ENCODE results near the gene TRIM41. TPM values are rescaled to one million over a fixed set of nuclear protein-coding genes. Genes with fewer than 3 reads are reported as not detected.
"Not testable (repeated sequence)": the region's sequence is repeated elsewhere in the genome, so short reads cannot be mapped to it uniquely, and the experiment has no call there.

The TRIM41 gene
- total and polyA plus RNA-seq, 2 experiments from 2014 or later: 6.2 to 8.7 TPM

- H3F3A ChIP-seq (replicated peaks; ENCODE audit: low read depth); H3K9me2 ChIP-seq (ENCODE audit: insufficient read depth); H3K4me1 Mint-ChIP-seq; H3K4me3 Mint-ChIP-seq; H2AFZ ChIP-seq; H3K27ac ChIP-seq (ENCODE audit: low read depth); H3K36me3 ChIP-seq (ENCODE audit: insufficient read depth); H3K27me3 ChIP-seq (ENCODE audit: insufficient read depth); ATAC-seq; H3K4me1 ChIP-seq (ENCODE audit: insufficient read depth); DNase-seq (ENCODE audit: low spot score); H3K9me3 Mint-ChIP-seq; H3K27ac Mint-ChIP-seq; H3K27me3 Mint-ChIP-seq (ENCODE audit: insufficient read depth, low read depth, poor library complexity): not testable (repeated sequence)
- Histone ChIP-seq H3K79me2 (replicated peaks; ENCODE audit: insufficient read depth) (peaks cover 40% of the 10 kb centered on the region), H3K4me2 (peak overlapping the region; percentile 84; the same call in 1 of the 2 replicates), H3K4me3 (peak overlapping the region; percentile 84), H4K20me1 (replicated peaks; ENCODE audit: insufficient read depth) (peaks cover 10% of the 10 kb centered on the region; the same call in 1 of the 2 replicates)
- H3K36me3 Mint-ChIP-seq (ENCODE audit: low read depth): peaks cover 23% of the 10 kb centered on the region
These were observed 59.3 kb downstream of the TRIM41 start for GRCh38 chr5:181282415-181282814.

GRCh38 chr5:181282874-181283273, 59.8 kb downstream of the TRIM41 start:
- no peak overlapping the region for H3K4me3 Mint-ChIP-seq
- Histone ChIP-seq H3K4me1 (ENCODE audit: insufficient read depth) (0 out of 2 replicates have a peak, but pooled peaks cover 4% of the 10 kb centered on the region), H3K79me2 (replicated peaks; ENCODE audit: insufficient read depth) (peaks cover 43% of the 10 kb centered on the region), H3K36me3 (ENCODE audit: insufficient read depth) (peaks cover 4% of the 10 kb centered on the region; the same call in 1 of the 2 replicates), H3K27me3 (ENCODE audit: insufficient read depth) (no peaks in the 10 kb centered on the region; the same call in 1 of the 2 replicates), H3F3A (replicated peaks; ENCODE audit: low read depth) (no peaks in the 10 kb centered on the region), H2AFZ (no peak overlapping the region), H3K27ac (ENCODE audit: low read depth) (no peak overlapping the region), H3K4me3 (no peak overlapping the region), H4K20me1 (replicated peaks; ENCODE audit: insufficient read depth) (peaks cover 13% of the 10 kb centered on the region; the same call in 1 of the 2 replicates), H3K9me2 (ENCODE audit: insufficient read depth) (no peaks in the 10 kb centered on the region), H3K4me2 (no peak overlapping the region)
- DNase-seq (ENCODE audit: low spot score): no peak
- peaks cover 25% of the 10 kb centered on the region for H3K36me3 Mint-ChIP-seq (ENCODE audit: low read depth)
- TF ChIP-seq POLR2AphosphoS5 (IDR thresholded peaks at IDR 0.05; ENCODE audit: low read depth): no peak
- TF ChIP-seq EZH2 (IDR thresholded peaks at IDR 0.05; ENCODE audit: low read depth, unreplicated experiment): no peak
- no peak for TF ChIP-seq CREB1 (CRISPR knock-in tag; IDR thresholded peaks at IDR 0.05; ENCODE audit: low read depth)
- TF ChIP-seq JUNB (IDR thresholded peaks at IDR 0.05; ENCODE audit: unreplicated experiment): no peak
- no peak for TF ChIP-seq ZNF331 (CRISPR knock-in tag; IDR thresholded peaks at IDR 0.05; ENCODE audit: low read depth)
- TF ChIP-seq NANOG (IDR thresholded peaks at IDR 0.05; ENCODE audit: borderline replicate concordance): no peak
- TF ChIP-seq, protein P1, sequence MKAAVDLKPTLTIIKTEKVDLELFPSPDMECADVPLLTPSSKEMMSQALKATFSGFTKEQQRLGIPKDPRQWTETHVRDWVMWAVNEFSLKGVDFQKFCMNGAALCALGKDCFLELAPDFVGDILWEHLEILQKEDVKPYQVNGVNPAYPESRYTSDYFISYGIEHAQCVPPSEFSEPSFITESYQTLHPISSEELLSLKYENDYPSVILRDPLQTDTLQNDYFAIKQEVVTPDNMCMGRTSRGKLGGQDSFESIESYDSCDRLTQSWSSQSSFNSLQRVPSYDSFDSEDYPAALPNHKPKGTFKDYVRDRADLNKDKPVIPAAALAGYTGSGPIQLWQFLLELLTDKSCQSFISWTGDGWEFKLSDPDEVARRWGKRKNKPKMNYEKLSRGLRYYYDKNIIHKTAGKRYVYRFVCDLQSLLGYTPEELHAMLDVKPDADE (IDR thresholded peaks at IDR 0.05): no peak
- TF ChIP-seq, protein P2, sequence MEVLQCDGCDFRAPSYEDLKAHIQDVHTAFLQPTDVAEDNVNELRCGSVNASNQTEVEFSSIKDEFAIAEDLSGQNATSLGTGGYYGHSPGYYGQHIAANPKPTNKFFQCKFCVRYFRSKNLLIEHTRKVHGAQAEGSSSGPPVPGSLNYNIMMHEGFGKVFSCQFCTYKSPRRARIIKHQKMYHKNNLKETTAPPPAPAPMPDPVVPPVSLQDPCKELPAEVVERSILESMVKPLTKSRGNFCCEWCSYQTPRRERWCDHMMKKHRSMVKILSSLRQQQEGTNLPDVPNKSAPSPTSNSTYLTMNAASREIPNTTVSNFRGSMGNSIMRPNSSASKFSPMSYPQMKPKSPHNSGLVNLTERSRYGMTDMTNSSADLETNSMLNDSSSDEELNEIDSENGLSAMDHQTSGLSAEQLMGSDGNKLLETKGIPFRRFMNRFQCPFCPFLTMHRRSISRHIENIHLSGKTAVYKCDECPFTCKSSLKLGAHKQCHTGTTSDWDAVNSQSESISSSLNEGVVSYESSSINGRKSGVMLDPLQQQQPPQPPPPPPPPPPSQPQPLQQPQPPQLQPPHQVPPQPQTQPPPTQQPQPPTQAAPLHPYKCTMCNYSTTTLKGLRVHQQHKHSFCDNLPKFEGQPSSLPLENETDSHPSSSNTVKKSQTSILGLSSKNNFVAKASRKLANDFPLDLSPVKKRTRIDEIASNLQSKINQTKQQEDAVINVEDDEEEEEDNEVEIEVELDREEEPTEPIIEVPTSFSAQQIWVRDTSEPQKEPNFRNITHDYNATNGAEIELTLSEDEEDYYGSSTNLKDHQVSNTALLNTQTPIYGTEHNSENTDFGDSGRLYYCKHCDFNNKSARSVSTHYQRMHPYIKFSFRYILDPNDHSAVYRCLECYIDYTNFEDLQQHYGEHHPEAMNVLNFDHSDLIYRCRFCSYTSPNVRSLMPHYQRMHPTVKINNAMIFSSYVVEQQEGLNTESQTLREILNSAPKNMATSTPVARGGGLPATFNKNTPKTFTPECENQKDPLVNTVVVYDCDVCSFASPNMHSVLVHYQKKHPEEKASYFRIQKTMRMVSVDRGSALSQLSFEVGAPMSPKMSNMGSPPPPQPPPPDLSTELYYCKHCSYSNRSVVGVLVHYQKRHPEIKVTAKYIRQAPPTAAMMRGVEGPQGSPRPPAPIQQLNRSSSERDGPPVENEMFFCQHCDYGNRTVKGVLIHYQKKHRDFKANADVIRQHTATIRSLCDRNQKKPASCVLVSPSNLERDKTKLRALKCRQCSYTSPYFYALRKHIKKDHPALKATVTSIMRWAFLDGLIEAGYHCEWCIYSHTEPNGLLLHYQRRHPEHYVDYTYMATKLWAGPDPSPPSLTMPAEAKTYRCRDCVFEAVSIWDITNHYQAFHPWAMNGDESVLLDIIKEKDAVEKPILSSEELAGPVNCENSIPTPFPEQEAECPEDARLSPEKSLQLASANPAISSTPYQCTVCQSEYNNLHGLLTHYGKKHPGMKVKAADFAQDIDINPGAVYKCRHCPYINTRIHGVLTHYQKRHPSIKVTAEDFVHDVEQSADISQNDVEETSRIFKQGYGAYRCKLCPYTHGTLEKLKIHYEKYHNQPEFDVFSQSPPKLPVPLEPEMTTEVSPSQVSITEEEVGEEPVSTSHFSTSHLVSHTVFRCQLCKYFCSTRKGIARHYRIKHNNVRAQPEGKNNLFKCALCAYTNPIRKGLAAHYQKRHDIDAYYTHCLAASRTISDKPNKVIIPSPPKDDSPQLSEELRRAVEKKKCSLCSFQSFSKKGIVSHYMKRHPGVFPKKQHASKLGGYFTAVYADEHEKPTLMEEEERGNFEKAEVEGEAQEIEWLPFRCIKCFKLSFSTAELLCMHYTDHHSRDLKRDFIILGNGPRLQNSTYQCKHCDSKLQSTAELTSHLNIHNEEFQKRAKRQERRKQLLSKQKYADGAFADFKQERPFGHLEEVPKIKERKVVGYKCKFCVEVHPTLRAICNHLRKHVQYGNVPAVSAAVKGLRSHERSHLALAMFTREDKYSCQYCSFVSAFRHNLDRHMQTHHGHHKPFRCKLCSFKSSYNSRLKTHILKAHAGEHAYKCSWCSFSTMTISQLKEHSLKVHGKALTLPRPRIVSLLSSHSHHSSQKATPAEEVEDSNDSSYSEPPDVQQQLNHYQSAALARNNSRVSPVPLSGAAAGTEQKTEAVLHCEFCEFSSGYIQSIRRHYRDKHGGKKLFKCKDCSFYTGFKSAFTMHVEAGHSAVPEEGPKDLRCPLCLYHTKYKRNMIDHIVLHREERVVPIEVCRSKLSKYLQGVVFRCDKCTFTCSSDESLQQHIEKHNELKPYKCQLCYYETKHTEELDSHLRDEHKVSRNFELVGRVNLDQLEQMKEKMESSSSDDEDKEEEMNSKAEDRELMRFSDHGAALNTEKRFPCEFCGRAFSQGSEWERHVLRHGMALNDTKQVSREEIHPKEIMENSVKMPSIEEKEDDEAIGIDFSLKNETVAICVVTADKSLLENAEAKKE (CRISPR knock-in tag; IDR thresholded peaks at IDR 0.05): no peak
- no peak for TF ChIP-seq ZNF114 (CRISPR knock-in tag; IDR thresholded peaks at IDR 0.05)
- TF ChIP-seq REST (IDR thresholded peaks at IDR 0.05; ENCODE audit: unreplicated experiment): no peak
- TF ChIP-seq STAT1 (IDR thresholded peaks at IDR 0.05; ENCODE audit: unreplicated experiment): no peak
- no peak for TF ChIP-seq EZH2phosphoT487 (IDR thresholded peaks at IDR 0.05; ENCODE audit: unreplicated experiment)
- peaks cover 5% of the 10 kb centered on the region for H3K27me3 Mint-ChIP-seq (ENCODE audit: insufficient read depth, low read depth, poor library complexity)
- H3K4me1 Mint-ChIP-seq: peaks cover 2% of the 10 kb centered on the region; the same call in 2 of the 3 replicates
- no peak overlapping the region for H3K27ac Mint-ChIP-seq
- H3K9me3 Mint-ChIP-seq: no peaks in the 10 kb centered on the region
- no peak for ATAC-seq

All from GM23338 (cell line).